HCT116 (cell line): ENCODE measurements around the gene PLA2G2C. TPM values are rescaled to one million over a fixed set of nuclear protein-coding genes. Genes with fewer than 3 reads are reported as not detected.

ENCODE experiments used
- ATAC-seq: fragments of 200-7000 bp; cut with Tn5 transposase; 2 replicates; pipeline ENCODE4 v1.9.1; 2020; ENCODE audit warnings: mild to moderate bottlenecking, moderate library complexity
- BruUV-seq: library from RNA; stranded (reverse); fragments of 400-500 nt; replicated peaks from 2 replicates; lab custom pipeline; 2021; lab: Mats Ljungman, UMichigan
- CTCF ChIA-PET: fragments of 300-600 bp; sonication (Branson Sonifier 250); formaldehyde crosslinking; loops from one replicate; lab custom pipeline; 2021; ENCODE audit warnings: antibody characterized with exemption; lab: Charles Lee
- POLR2A ChIA-PET: fragments of 300-600, 350-600 bp; sonication (Branson Sonifier 250); formaldehyde crosslinking; loops from one replicate; lab custom pipeline; 2021; ENCODE audit warnings: antibody characterized with exemption; lab: Charles Lee
- RAD21 ChIA-PET, 2 experiments: fragments of 300-600 bp; sonication (Branson Sonifier 250); formaldehyde crosslinking; loops; one replicate each; lab custom pipeline; 2023; ENCODE audit warnings: low total read pairs in 2 of 2; ENCODE audit not compliant: uncharacterized antibody in 2 of 2, unreplicated experiment in 2 of 2, low non-redundant PET in 1 of 2; lab: Charles Lee
- DNase-seq: peaks from one replicate; pipeline ENCODE4 v3.0.0-alpha.2; 2010; ENCODE audit warnings: low read depth, low spot score
- H2AFZ ChIP-seq: fragments of 200-600 bp; shearing (Covaris generic), sonication (generic); 2 replicates; pipeline ENCODE4 v1.6.1; 2017; ENCODE audit warnings: low read depth, mixed run types, mixed read lengths, antibody characterized with exemption, low read length; ENCODE audit not compliant: poor library complexity, severe bottlenecking
- H3K27ac ChIP-seq: 2 replicates; pipeline ENCODE4 v1.5.1; 2012; ENCODE audit warnings: low read depth, low read length
- H3K27me3 ChIP-seq: fragments of 200-600 bp; sonication (generic); 2 replicates; pipeline ENCODE4 v1.6.1; 2016; ENCODE audit warnings: mixed run types, low read length, mixed read lengths; ENCODE audit not compliant: insufficient read depth
- H3K36me3 ChIP-seq, 2 experiments: fragments of 200-500 bp in 1 of 2; fragments of 200-600 bp in 1 of 2; sonication (Bioruptor generic) in 1 of 2; sonication (generic) in 1 of 2; 2 replicates each; pipeline versions ENCODE4 v1.5.1 to v1.6.1; 2014 to 2016; ENCODE audit warnings: low read length in 2 of 2, inconsistent platforms in 1 of 2, mixed read lengths in 1 of 2, mixed run types in 1 of 2; ENCODE audit not compliant: insufficient read depth in 2 of 2, control insufficient read depth in 1 of 2
- H3K4me1 ChIP-seq, 2 experiments: fragments of 200-600 bp in 1 of 2; sonication (generic) in 1 of 2; 2 replicates each; pipeline versions ENCODE4 v1.5.1 to v1.6.1; 2012 to 2017; ENCODE audit warnings: low read length in 2 of 2, inconsistent platforms in 1 of 2, mild to moderate bottlenecking in 1 of 2, mixed read lengths in 1 of 2, mixed run types in 1 of 2, moderate library complexity in 1 of 2; ENCODE audit not compliant: insufficient read depth in 2 of 2, control insufficient read depth in 1 of 2
- H3K4me2 ChIP-seq: fragments of 200-600 bp; sonication (generic); 2 replicates; pipeline ENCODE4 v1.6.1; 2017; ENCODE audit warnings: mixed run types, low read length, mixed read lengths
- H3K4me3 ChIP-seq, 2 experiments: fragments of 200-600 bp in 1 of 2; sonication (generic) in 1 of 2; replicated peaks in 1 of 2; 2 replicates each; pipeline ENCODE4 v1.5.1; 2011 to 2016; ENCODE audit warnings: low read length in 2 of 2, control low read depth in 1 of 2, low read depth in 1 of 2, mild to moderate bottlenecking in 1 of 2, mixed read lengths in 1 of 2, mixed run types in 1 of 2
- H3K79me2 ChIP-seq: fragments of 200-600 bp; sonication (generic); 2 replicates; pipeline ENCODE4 v1.6.1; 2017; ENCODE audit warnings: mild to moderate bottlenecking, mixed run types, low read length, moderate library complexity, mixed read lengths; ENCODE audit not compliant: insufficient read depth
- H3K9ac ChIP-seq: fragments of 200-600 bp; sonication (generic); 2 replicates; pipeline ENCODE4 v1.6.1; 2016; ENCODE audit warnings: low read length, mixed read lengths
- H3K9me2 ChIP-seq: fragments of 200-600 bp; sonication (generic), shearing (Covaris generic); 2 replicates; pipeline ENCODE4 v1.6.1; 2017; ENCODE audit warnings: mixed run types, mild to moderate bottlenecking, moderate library complexity; ENCODE audit not compliant: insufficient read depth
- H3K9me3 ChIP-seq, 2 experiments: fragments of 200-500 bp in 1 of 2; fragments of 200-600 bp in 1 of 2; sonication (Bioruptor generic) in 1 of 2; sonication (generic) in 1 of 2; 2 replicates each; pipeline ENCODE4 v1.6.1; 2014 to 2017; ENCODE audit warnings: low read length in 2 of 2, mixed read lengths in 2 of 2, inconsistent platforms in 1 of 2, low read depth in 1 of 2, mild to moderate bottlenecking in 1 of 2, mixed run types in 1 of 2, moderate library complexity in 1 of 2; ENCODE audit not compliant: control insufficient read depth in 1 of 2, insufficient read depth in 1 of 2
- H4K20me1 ChIP-seq: fragments of 200-600 bp; sonication (generic), shearing (Covaris generic); 2 replicates; pipeline ENCODE4 v1.6.1; 2017; ENCODE audit warnings: mixed run types, mild to moderate bottlenecking, moderate library complexity; ENCODE audit not compliant: insufficient read depth
- CBX3 ChIP-seq: IDR thresholded peaks from 2 replicates; pipeline ENCODE4 v1.6.1; 2012; ENCODE audit warnings: low read depth
- EGR1 ChIP-seq: IDR thresholded peaks from 2 replicates; pipeline ENCODE4 v1.6.1; 2012; ENCODE audit warnings: low read depth
- ELF1 ChIP-seq: IDR thresholded peaks from 2 replicates; pipeline ENCODE4 v1.6.1; 2012; ENCODE audit warnings: low read depth, borderline replicate concordance
- JUND ChIP-seq: IDR thresholded peaks from 2 replicates; pipeline ENCODE4 v1.6.1; 2012
- MAX ChIP-seq: IDR thresholded peaks from 2 replicates; pipeline ENCODE4 v1.6.1; 2012
- POLR2A ChIP-seq: IDR thresholded peaks from 2 replicates; pipeline ENCODE4 v1.7.0; 2011; ENCODE audit warnings: borderline replicate concordance; ENCODE audit not compliant: insufficient read depth, insufficient read length; ENCODE audit errors: extremely low read depth
- POLR2AphosphoS5 ChIP-seq: IDR thresholded peaks from 2 replicates; pipeline ENCODE4 v1.6.1; 2011; ENCODE audit warnings: mild to moderate bottlenecking, low read depth, low read length, moderate library complexity
- RAD21 ChIP-seq: IDR thresholded peaks from 2 replicates; pipeline ENCODE4 v1.6.1; 2012; ENCODE audit warnings: low read depth, mild to moderate bottlenecking
- SRF ChIP-seq: IDR thresholded peaks from 2 replicates; pipeline ENCODE4 v1.6.1; 2012; ENCODE audit warnings: low read depth
- TCF7L2 ChIP-seq: IDR thresholded peaks from 2 replicates; pipeline ENCODE4 v1.7.0; 2011; ENCODE audit warnings: borderline replicate concordance, inconsistent platforms; ENCODE audit not compliant: insufficient read depth, insufficient read length; ENCODE audit errors: extremely low read depth
- YY1 ChIP-seq: IDR thresholded peaks from 2 replicates; pipeline ENCODE4 v1.6.1; 2011; ENCODE audit warnings: low read length, low read depth, moderate library complexity, mild to moderate bottlenecking; ENCODE audit not compliant: insufficient replicate concordance; ENCODE audit errors: extremely low read depth
- intact Hi-C: fragments of 100-400 bp; cut with micrococcal nuclease; formaldehyde crosslinking; loops from 2 replicates; pipeline ENCODE4 v1.10.0; 2022
- total RNA-seq: library from RNA; stranded (reverse); gene quantifications from one replicate; pipeline ENCODE4 v1.2.1, GENCODE V29; 2021; ENCODE audit not compliant: unreplicated experiment
- TF ChIP-seq, protein P1 (sequence below): IDR thresholded peaks from 2 replicates; pipeline ENCODE4 v1.6.1; 2012; ENCODE audit warnings: low read depth

Gene PLA2G2C
- total RNA-seq, 1 experiment from 2014 or later, result not detected

GRCh38 chr1:20187813-20188454, 1.6 kb upstream of the PLA2G2C start:
- Histone ChIP-seq H3K4me2 (no peak overlapping the region), H4K20me1 (no peaks in the 10 kb centered on the region), H3K4me3 (no peak overlapping the region), H3K9me2 (no peaks in the 10 kb centered on the region), H2AFZ (no peak overlapping the region), H3K4me1 (no peaks in the 10 kb centered on the region), H3K27me3 (peaks cover 21% of the 10 kb centered on the region; the same call in 1 of the 2 replicates), H3K9ac (no peak overlapping the region), H3K27ac (no peak overlapping the region), H3K36me3 (no peaks in the 10 kb centered on the region), H3K9me3 (no peaks in the 10 kb centered on the region), H3K79me2 (no peaks in the 10 kb centered on the region)
- DNase-seq (no peak), ATAC-seq (no peak)
- no TSS peak for BruUV-seq
- intact Hi-C loops, result no loop called here
- CTCF ChIA-PET, result interaction anchor here (2.0 kb wide), 1 partner anchor 213 kb away, joined by 4 read pairs; no protein-coding TSS in a partner anchor
- RAD21 ChIA-PET, result no interaction called here
- TF ChIP-seq JUND (no peak), MAX (no peak), YY1 (no peak), RAD21 (no peak), TCF7L2 (no peak), ELF1 (no peak), SRF (no peak)
- POLR2A ChIA-PET, result no interaction called here

GRCh38 chr1:20187103-20187812, 940 bp upstream of the PLA2G2C start:
- no peak overlapping the region for H3K4me2 ChIP-seq
- intact Hi-C loops, result no loop called here
- H3K9me3 ChIP-seq, result no peaks in the 10 kb centered on the region
- no peaks in the 10 kb centered on the region for H3K79me2 ChIP-seq
- H3K27me3 ChIP-seq, result peaks cover 21% of the 10 kb centered on the region; the same call in 1 of the 2 replicates
- ATAC-seq, result no peak
- H3K4me1 ChIP-seq, result no peaks in the 10 kb centered on the region
- BruUV-seq, result no TSS peak
- RAD21 ChIA-PET, result no interaction called here
- H3K9me2 ChIP-seq, result no peaks in the 10 kb centered on the region
- no peaks in the 10 kb centered on the region for H4K20me1 ChIP-seq
- no peak overlapping the region for H3K27ac ChIP-seq
- TF ChIP-seq POLR2AphosphoS5, result no peak
- no peak for TF ChIP-seq EGR1
- TF ChIP-seq, protein P1, sequence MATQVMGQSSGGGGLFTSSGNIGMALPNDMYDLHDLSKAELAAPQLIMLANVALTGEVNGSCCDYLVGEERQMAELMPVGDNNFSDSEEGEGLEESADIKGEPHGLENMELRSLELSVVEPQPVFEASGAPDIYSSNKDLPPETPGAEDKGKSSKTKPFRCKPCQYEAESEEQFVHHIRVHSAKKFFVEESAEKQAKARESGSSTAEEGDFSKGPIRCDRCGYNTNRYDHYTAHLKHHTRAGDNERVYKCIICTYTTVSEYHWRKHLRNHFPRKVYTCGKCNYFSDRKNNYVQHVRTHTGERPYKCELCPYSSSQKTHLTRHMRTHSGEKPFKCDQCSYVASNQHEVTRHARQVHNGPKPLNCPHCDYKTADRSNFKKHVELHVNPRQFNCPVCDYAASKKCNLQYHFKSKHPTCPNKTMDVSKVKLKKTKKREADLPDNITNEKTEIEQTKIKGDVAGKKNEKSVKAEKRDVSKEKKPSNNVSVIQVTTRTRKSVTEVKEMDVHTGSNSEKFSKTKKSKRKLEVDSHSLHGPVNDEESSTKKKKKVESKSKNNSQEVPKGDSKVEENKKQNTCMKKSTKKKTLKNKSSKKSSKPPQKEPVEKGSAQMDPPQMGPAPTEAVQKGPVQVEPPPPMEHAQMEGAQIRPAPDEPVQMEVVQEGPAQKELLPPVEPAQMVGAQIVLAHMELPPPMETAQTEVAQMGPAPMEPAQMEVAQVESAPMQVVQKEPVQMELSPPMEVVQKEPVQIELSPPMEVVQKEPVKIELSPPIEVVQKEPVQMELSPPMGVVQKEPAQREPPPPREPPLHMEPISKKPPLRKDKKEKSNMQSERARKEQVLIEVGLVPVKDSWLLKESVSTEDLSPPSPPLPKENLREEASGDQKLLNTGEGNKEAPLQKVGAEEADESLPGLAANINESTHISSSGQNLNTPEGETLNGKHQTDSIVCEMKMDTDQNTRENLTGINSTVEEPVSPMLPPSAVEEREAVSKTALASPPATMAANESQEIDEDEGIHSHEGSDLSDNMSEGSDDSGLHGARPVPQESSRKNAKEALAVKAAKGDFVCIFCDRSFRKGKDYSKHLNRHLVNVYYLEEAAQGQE, result no peak
- TF ChIP-seq POLR2A, result no peak
- no peak for TF ChIP-seq CBX3
- TF ChIP-seq, all 23 proteins: peak for 0
- Histone ChIP-seq H2AFZ (no peak overlapping the region), H3K36me3 (no peaks in the 10 kb centered on the region), H3K4me3 (no peak overlapping the region), H3K9ac (no peak overlapping the region)
- DNase-seq, result no peak
- POLR2A ChIA-PET, result no interaction called here
- CTCF ChIA-PET, result interaction anchor here (2.0 kb wide), 1 partner anchor 212 kb away, joined by 4 read pairs; no protein-coding TSS in a partner anchor
